Activated CD8-positive, alpha-beta memory T cell treated with anti-CD3 and anti-CD28 coated beads, Interleukin-2, amount 10 ng/mL, durations not matched to agents 7 days and 5 days (primary cell): Measurements from ENCODE around the gene GINS1. TPM values are rescaled to one million over a fixed set of nuclear protein-coding genes. Genes with fewer than 3 reads are reported as not detected.

Experiments
- ATAC-seq: fragments of 150-1000 bp; cut with Tn5 transposase; one replicate; pipeline ENCODE4 v1.10.0; 2021; ENCODE audit warnings: moderate library complexity
- CTCF ChIA-PET: fragments of 350-600 bp; sonication (Branson Sonifier 250); formaldehyde crosslinking; loops from one replicate; lab custom pipeline; 2021; ENCODE audit warnings: antibody characterized with exemption; lab: Charles Lee
- DNase-seq: peaks from one replicate; pipeline ENCODE4 v3.0.0-alpha.2; 2020
- H3K27ac Mint-ChIP-seq: one replicate; pipeline ENCODE4 v1.8.0; 2021; ENCODE audit warnings: mild to moderate bottlenecking, mixed read lengths
- H3K27me3 Mint-ChIP-seq: one replicate; pipeline ENCODE4 v1.8.0; 2021; ENCODE audit warnings: mixed read lengths
- H3K36me3 Mint-ChIP-seq: one replicate; pipeline ENCODE4 v1.8.0; 2021; ENCODE audit warnings: mild to moderate bottlenecking, mixed read lengths
- H3K4me1 Mint-ChIP-seq: one replicate; pipeline ENCODE4 v1.8.0; 2021; ENCODE audit warnings: mixed read lengths
- H3K4me3 Mint-ChIP-seq: one replicate; pipeline ENCODE4 v1.8.0; 2021; ENCODE audit warnings: mild to moderate bottlenecking, moderate library complexity, mixed read lengths
- H3K9me3 Mint-ChIP-seq: one replicate; pipeline ENCODE4 v1.8.0; 2022; ENCODE audit warnings: low read depth, mixed read lengths
- total RNA-seq, 2 experiments: library from RNA; stranded (reverse); gene quantifications; one replicate each; pipeline ENCODE4 v1.2.3, GENCODE V29; 2021

The GINS1 gene
- total RNA-seq, 2 experiments from 2014 or later: 36.0 to 36.5 TPM

- H3K4me1 Mint-ChIP-seq: peaks cover 4% of the 10 kb centered on the region
- H3K9me3 Mint-ChIP-seq: no peaks in the 10 kb centered on the region
- no peak overlapping the region for H3K4me3 Mint-ChIP-seq
- DNase-seq (no peak), ATAC-seq (no peak)
- no peaks in the 10 kb centered on the region for H3K27me3 Mint-ChIP-seq
- peaks cover 55% of the 10 kb centered on the region for H3K36me3 Mint-ChIP-seq
- CTCF ChIA-PET: no interaction called here
- no peak overlapping the region for H3K27ac Mint-ChIP-seq
Observed at GRCh38 chr20:25444556-25444955, 37.1 kb downstream of the GINS1 start.

- Mint-ChIP-seq H3K27ac (no peak overlapping the region), H3K27me3 (no peaks in the 10 kb centered on the region), H3K4me1 (peaks cover 4% of the 10 kb centered on the region), H3K36me3 (peaks cover 46% of the 10 kb centered on the region), H3K4me3 (no peak overlapping the region), H3K9me3 (no peaks in the 10 kb centered on the region)
- ATAC-seq: no peak
- CTCF ChIA-PET: no interaction called here
- DNase-seq: no peak
Observed at GRCh38 chr20:25447671-25448070, 40.2 kb downstream of the GINS1 start.

- ATAC-seq (no peak), DNase-seq (no peak)
- Mint-ChIP-seq H3K27ac (no peak overlapping the region), H3K4me3 (no peak overlapping the region), H3K4me1 (no peaks in the 10 kb centered on the region), H3K36me3 (peaks cover 18% of the 10 kb centered on the region), H3K27me3 (no peaks in the 10 kb centered on the region), H3K9me3 (no peaks in the 10 kb centered on the region)
- CTCF ChIA-PET: no interaction called here
Observed at GRCh38 chr20:25452333-25452732, 44.9 kb downstream of the GINS1 start.

- no peaks in the 10 kb centered on the region for H3K4me1 Mint-ChIP-seq
- ATAC-seq (no peak), DNase-seq (no peak)
- CTCF ChIA-PET: no interaction called here
- peaks cover 9% of the 10 kb centered on the region for H3K36me3 Mint-ChIP-seq
- no peak overlapping the region for H3K27ac Mint-ChIP-seq
- no peaks in the 10 kb centered on the region for H3K9me3 Mint-ChIP-seq
- H3K27me3 Mint-ChIP-seq: no peaks in the 10 kb centered on the region
- H3K4me3 Mint-ChIP-seq: no peak overlapping the region
Observed at GRCh38 chr20:25453035-25453810, 45.8 kb downstream of the GINS1 start.

GRCh38 chr20:25454153-25454900 lies 46.9 kb downstream of the GINS1 start:
- Mint-ChIP-seq H3K4me3 (no peak overlapping the region), H3K9me3 (no peaks in the 10 kb centered on the region), H3K36me3 (no peaks in the 10 kb centered on the region), H3K27ac (no peak overlapping the region), H3K27me3 (no peaks in the 10 kb centered on the region), H3K4me1 (no peaks in the 10 kb centered on the region)
- DNase-seq: no peak
- ATAC-seq: no peak
- CTCF ChIA-PET: no interaction called here

GRCh38 chr20:25457886-25458680 lies 50.6 kb downstream of the GINS1 start:
- CTCF ChIA-PET: no interaction called here
- no peaks in the 10 kb centered on the region for H3K36me3 Mint-ChIP-seq
- H3K4me3 Mint-ChIP-seq: no peak overlapping the region
- no peak overlapping the region for H3K27ac Mint-ChIP-seq
- ATAC-seq (no peak), DNase-seq (no peak)
- no peaks in the 10 kb centered on the region for H3K9me3 Mint-ChIP-seq
- H3K4me1 Mint-ChIP-seq: no peaks in the 10 kb centered on the region
- H3K27me3 Mint-ChIP-seq: no peaks in the 10 kb centered on the region

- CTCF ChIA-PET: no interaction called here
- H3K4me1 Mint-ChIP-seq: no peaks in the 10 kb centered on the region
- H3K27ac Mint-ChIP-seq: no peak overlapping the region
- H3K9me3 Mint-ChIP-seq: no peaks in the 10 kb centered on the region
- H3K4me3 Mint-ChIP-seq: no peak overlapping the region
- DNase-seq: no peak
- no peak for ATAC-seq
- no peaks in the 10 kb centered on the region for H3K36me3 Mint-ChIP-seq
- no peaks in the 10 kb centered on the region for H3K27me3 Mint-ChIP-seq
Observed at GRCh38 chr20:25459111-25459830, 51.8 kb downstream of the GINS1 start.

- Mint-ChIP-seq H3K36me3 (no peaks in the 10 kb centered on the region), H3K9me3 (no peaks in the 10 kb centered on the region), H3K4me3 (no peak overlapping the region), H3K27ac (no peak overlapping the region), H3K4me1 (no peaks in the 10 kb centered on the region), H3K27me3 (no peaks in the 10 kb centered on the region)
- CTCF ChIA-PET: no interaction called here
- ATAC-seq (no peak), DNase-seq (no peak)
Observed at GRCh38 chr20:25459916-25460535, 52.6 kb downstream of the GINS1 start.

GRCh38 chr20:25460566-25461280 lies 53.2 kb downstream of the GINS1 start:
- CTCF ChIA-PET: no interaction called here
- ATAC-seq: no peak
- no peak for DNase-seq

GRCh38 chr20:25461281-25461650 lies 53.8 kb downstream of the GINS1 start:
- CTCF ChIA-PET: no interaction called here
- no peak overlapping the region for H3K4me3 Mint-ChIP-seq
- DNase-seq (no peak), ATAC-seq (no peak)
- no peaks in the 10 kb centered on the region for H3K9me3 Mint-ChIP-seq
- no peaks in the 10 kb centered on the region for H3K36me3 Mint-ChIP-seq
- no peaks in the 10 kb centered on the region for H3K4me1 Mint-ChIP-seq
- no peak overlapping the region for H3K27ac Mint-ChIP-seq
- H3K27me3 Mint-ChIP-seq: no peaks in the 10 kb centered on the region

More at GRCh38 chr20:25460566-25461280, 53.2 kb downstream of the GINS1 start:
- Mint-ChIP-seq H3K36me3 (no peaks in the 10 kb centered on the region), H3K27me3 (no peaks in the 10 kb centered on the region), H3K27ac (no peak overlapping the region), H3K9me3 (no peaks in the 10 kb centered on the region), H3K4me1 (no peaks in the 10 kb centered on the region), H3K4me3 (no peak overlapping the region)

- Mint-ChIP-seq H3K27ac (no peak overlapping the region), H3K4me1 (no peaks in the 10 kb centered on the region), H3K4me3 (no peak overlapping the region), H3K9me3 (no peaks in the 10 kb centered on the region), H3K36me3 (no peaks in the 10 kb centered on the region), H3K27me3 (no peaks in the 10 kb centered on the region)
- no peak for DNase-seq
- CTCF ChIA-PET: no interaction called here
- ATAC-seq: no peak
Observed at GRCh38 chr20:25461786-25462545, 54.5 kb downstream of the GINS1 start.
